SK-N-SH treated with all-trans-retinoic acid at 6 μM for 48 hours (cell line): ENCODE results near the gene CDHR5.
A peak's percentile ranks its signal among the peaks of the same experiment; 100 is the strongest.

ENCODE experiments used
- ATAC-seq: fragments of 200-7000 bp; cut with Tn5 transposase; 3 replicates; pipeline ENCODE4 v1.9.1; 2020; ENCODE audit warnings: mild to moderate bottlenecking, moderate library complexity
- ARNTL ChIP-seq: fragments of 450-650 bp; formaldehyde crosslinking; IDR thresholded peaks from 2 replicates; pipeline ENCODE4 v1.5.0; 2020; ENCODE audit warnings: low read depth, mild to moderate bottlenecking, moderate library complexity, borderline replicate concordance
- BACH2 ChIP-seq: fragments of 250-450 bp; sonication (Bioruptor Pico); IDR thresholded peaks from 2 replicates; pipeline ENCODE4 v1.9.0; 2021; ENCODE audit warnings: mild to moderate bottlenecking, borderline replicate concordance
- CSDC2 ChIP-seq: fragments of 250-450 bp; sonication (Bioruptor Pico); IDR thresholded peaks from 2 replicates; pipeline ENCODE4 v1.5.0; 2020; ENCODE audit warnings: mild to moderate bottlenecking, moderate library complexity
- ESRRG ChIP-seq: fragments of 250-450 bp; sonication (Bioruptor Pico); IDR thresholded peaks from 2 replicates; pipeline ENCODE4 v1.6.1; 2021; ENCODE audit warnings: mild to moderate bottlenecking
- GLIS3 ChIP-seq: fragments of 250-450 bp; sonication (Bioruptor Pico); IDR thresholded peaks from 2 replicates; pipeline ENCODE4 v1.5.0; 2020; ENCODE audit warnings: mild to moderate bottlenecking, moderate library complexity
- ISL1 ChIP-seq: fragments of 250-450 bp; sonication (Bioruptor Pico); IDR thresholded peaks from 2 replicates; pipeline ENCODE4 v2.1.2; 2022; ENCODE audit warnings: mild to moderate bottlenecking, moderate library complexity
- PPARA ChIP-seq: fragments of 250-450 bp; sonication (Bioruptor Pico); IDR thresholded peaks from 2 replicates; pipeline ENCODE4 v1.5.0; 2020; ENCODE audit warnings: mild to moderate bottlenecking, borderline replicate concordance
- RARB ChIP-seq: fragments of 250-450 bp; sonication (Bioruptor Pico); IDR thresholded peaks from 2 replicates; pipeline ENCODE4 v1.8.0; 2021; ENCODE audit warnings: mild to moderate bottlenecking, moderate library complexity
- SNAI2 ChIP-seq: fragments of 250-450 bp; sonication (Bioruptor Pico); IDR thresholded peaks from 2 replicates; pipeline ENCODE4 v1.5.0; 2020; ENCODE audit warnings: mild to moderate bottlenecking, moderate library complexity
- TOX ChIP-seq: fragments of 250-450 bp; sonication (Bioruptor Pico); IDR thresholded peaks from 2 replicates; pipeline ENCODE4 v1.8.0; 2021; ENCODE audit warnings: mild to moderate bottlenecking, moderate library complexity, borderline replicate concordance
- ZC3H10 ChIP-seq: fragments of 250-450 bp; sonication (Bioruptor Pico); IDR thresholded peaks from 2 replicates; pipeline ENCODE4 v1.5.1; 2021; ENCODE audit warnings: mild to moderate bottlenecking, moderate library complexity
- ZFP3 ChIP-seq: fragments of 250-450 bp; sonication (Bioruptor Pico); IDR thresholded peaks from 2 replicates; pipeline ENCODE4 v1.5.0; 2020; ENCODE audit warnings: mild to moderate bottlenecking, moderate library complexity
- ZNF70 ChIP-seq: fragments of 450-650 bp; formaldehyde crosslinking; IDR thresholded peaks from 2 replicates; pipeline ENCODE4 v1.5.0; 2020; ENCODE audit warnings: mild to moderate bottlenecking, moderate library complexity
- ZNF8 ChIP-seq: fragments of 450-650 bp; formaldehyde crosslinking; IDR thresholded peaks from 2 replicates; pipeline ENCODE4 v1.5.0; 2020; ENCODE audit warnings: mild to moderate bottlenecking, moderate library complexity
- TF ChIP-seq, protein P1 (sequence below): fragments of 250-450 bp; sonication (Bioruptor Pico); IDR thresholded peaks from 2 replicates; pipeline ENCODE4 v1.5.0; 2020; ENCODE audit warnings: mild to moderate bottlenecking, moderate library complexity
- TF ChIP-seq, protein P2 (sequence below): fragments of 250-450 bp; sonication (Bioruptor Pico); IDR thresholded peaks from 2 replicates; pipeline ENCODE4 v1.5.1; 2020; ENCODE audit warnings: low read depth, mild to moderate bottlenecking, moderate library complexity
- TF ChIP-seq, protein P3 (sequence below): fragments of 250-450 bp; sonication (Bioruptor Pico); IDR thresholded peaks from 2 replicates; pipeline ENCODE4 v1.8.0; 2021; ENCODE audit warnings: low read depth, mild to moderate bottlenecking, moderate library complexity, borderline replicate concordance
- TF ChIP-seq, protein P4 (sequence below): fragments of 250-450 bp; sonication (Bioruptor Pico); IDR thresholded peaks from 2 replicates; pipeline ENCODE4 v1.8.0; 2020; ENCODE audit warnings: mild to moderate bottlenecking, moderate library complexity, borderline replicate concordance
- TF ChIP-seq, protein P5 (sequence below): fragments of 250-450 bp; sonication (Bioruptor Pico); IDR thresholded peaks from 2 replicates; pipeline ENCODE4 v1.5.1; 2021; ENCODE audit warnings: mild to moderate bottlenecking, moderate library complexity

The CDHR5 gene

DNA sequence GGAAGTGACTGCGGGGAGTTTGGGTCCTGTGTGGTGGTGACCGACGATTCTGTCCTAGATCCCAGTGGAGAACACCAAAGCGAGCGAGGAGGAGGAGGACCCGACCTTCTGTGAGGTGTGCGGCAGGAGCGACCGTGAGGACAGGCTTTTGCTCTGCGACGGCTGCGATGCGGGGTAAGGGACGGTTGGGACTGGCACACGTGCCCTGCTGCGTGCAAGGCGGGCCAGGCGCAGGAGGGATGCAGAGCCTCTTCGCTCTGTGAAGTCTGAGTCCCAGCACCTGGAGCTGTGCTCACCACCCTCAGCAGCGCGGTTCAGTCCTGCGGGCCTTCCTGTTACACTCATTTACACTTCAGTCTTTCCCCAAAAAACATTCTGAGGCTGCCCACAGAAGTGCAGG, 32.3 kb downstream of the CDHR5 start (continued):
- TF ChIP-seq, protein P1, sequence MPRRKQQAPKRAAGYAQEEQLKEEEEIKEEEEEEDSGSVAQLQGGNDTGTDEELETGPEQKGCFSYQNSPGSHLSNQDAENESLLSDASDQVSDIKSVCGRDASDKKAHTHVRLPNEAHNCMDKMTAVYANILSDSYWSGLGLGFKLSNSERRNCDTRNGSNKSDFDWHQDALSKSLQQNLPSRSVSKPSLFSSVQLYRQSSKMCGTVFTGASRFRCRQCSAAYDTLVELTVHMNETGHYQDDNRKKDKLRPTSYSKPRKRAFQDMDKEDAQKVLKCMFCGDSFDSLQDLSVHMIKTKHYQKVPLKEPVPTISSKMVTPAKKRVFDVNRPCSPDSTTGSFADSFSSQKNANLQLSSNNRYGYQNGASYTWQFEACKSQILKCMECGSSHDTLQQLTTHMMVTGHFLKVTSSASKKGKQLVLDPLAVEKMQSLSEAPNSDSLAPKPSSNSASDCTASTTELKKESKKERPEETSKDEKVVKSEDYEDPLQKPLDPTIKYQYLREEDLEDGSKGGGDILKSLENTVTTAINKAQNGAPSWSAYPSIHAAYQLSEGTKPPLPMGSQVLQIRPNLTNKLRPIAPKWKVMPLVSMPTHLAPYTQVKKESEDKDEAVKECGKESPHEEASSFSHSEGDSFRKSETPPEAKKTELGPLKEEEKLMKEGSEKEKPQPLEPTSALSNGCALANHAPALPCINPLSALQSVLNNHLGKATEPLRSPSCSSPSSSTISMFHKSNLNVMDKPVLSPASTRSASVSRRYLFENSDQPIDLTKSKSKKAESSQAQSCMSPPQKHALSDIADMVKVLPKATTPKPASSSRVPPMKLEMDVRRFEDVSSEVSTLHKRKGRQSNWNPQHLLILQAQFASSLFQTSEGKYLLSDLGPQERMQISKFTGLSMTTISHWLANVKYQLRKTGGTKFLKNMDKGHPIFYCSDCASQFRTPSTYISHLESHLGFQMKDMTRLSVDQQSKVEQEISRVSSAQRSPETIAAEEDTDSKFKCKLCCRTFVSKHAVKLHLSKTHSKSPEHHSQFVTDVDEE (CRISPR knock-in tag), result no peak
- TF ChIP-seq SNAI2 (CRISPR knock-in tag), result no peak
- TF ChIP-seq ISL1 (CRISPR knock-in tag), result no peak
- no peak for TF ChIP-seq ZFP3 (CRISPR knock-in tag)
- no peak for TF ChIP-seq PPARA (CRISPR knock-in tag)
- TF ChIP-seq, protein P2, sequence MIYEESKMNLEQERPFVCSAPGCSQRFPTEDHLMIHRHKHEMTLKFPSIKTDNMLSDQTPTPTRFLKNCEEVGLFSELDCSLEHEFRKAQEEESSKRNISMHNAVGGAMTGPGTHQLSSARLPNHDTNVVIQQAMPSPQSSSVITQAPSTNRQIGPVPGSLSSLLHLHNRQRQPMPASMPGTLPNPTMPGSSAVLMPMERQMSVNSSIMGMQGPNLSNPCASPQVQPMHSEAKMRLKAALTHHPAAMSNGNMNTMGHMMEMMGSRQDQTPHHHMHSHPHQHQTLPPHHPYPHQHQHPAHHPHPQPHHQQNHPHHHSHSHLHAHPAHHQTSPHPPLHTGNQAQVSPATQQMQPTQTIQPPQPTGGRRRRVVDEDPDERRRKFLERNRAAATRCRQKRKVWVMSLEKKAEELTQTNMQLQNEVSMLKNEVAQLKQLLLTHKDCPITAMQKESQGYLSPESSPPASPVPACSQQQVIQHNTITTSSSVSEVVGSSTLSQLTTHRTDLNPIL, result no peak
- no peak for TF ChIP-seq ESRRG (CRISPR knock-in tag)

DNA sequence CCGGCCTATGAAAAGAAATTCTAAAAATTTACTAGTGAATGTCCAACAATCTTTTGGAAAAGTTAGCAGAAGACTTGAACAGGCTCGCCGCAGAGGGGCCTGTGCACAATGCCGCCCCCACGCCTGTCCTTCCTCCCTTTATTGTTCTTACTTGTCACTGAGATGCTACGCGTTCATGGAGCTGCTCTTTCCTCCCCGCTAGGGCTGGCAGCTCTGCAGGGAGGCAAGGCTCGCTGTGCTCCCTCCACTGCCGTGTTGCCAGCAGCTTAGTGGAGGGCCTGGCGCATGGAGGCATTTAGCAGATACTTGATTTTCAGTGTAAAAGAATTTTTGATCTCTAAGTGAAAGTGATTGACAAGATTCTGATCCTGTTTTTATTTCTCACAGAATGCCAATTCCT, 33.8 kb downstream of the CDHR5 start:
- TF ChIP-seq ZNF70 (CRISPR knock-in tag) (no peak), SNAI2 (CRISPR knock-in tag) (no peak), ISL1 (CRISPR knock-in tag) (no peak)
- TF ChIP-seq, protein P3, sequence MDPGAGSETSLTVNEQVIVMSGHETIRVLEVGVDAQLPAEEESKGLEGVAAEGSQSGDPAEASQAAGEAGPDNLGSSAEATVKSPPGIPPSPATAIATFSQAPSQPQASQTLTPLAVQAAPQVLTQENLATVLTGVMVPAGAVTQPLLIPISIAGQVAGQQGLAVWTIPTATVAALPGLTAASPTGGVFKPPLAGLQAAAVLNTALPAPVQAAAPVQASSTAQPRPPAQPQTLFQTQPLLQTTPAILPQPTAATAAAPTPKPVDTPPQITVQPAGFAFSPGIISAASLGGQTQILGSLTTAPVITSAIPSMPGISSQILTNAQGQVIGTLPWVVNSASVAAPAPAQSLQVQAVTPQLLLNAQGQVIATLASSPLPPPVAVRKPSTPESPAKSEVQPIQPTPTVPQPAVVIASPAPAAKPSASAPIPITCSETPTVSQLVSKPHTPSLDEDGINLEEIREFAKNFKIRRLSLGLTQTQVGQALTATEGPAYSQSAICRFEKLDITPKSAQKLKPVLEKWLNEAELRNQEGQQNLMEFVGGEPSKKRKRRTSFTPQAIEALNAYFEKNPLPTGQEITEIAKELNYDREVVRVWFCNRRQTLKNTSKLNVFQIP (CRISPR knock-in tag), result no peak
- ATAC-seq, result no peak

DNA sequence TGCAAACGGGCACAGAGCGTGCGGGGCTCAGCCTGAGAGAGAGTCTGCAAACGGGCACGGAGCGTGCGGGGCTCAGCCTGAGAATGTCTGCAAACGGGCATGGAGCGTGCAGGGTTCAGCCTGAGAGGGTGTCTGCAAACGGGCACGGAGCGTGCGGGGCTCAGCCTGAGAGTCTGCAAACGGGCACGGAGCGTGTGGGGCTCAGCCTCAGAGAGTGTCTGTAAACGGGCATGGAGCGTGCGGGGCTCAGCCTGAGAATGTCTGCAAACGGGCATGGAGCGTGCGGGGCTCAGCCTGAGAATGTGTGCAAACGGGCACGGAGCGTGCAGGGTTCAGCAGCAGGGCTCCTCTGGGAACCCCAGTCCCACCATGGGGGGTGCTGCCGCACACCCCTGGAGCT, 35.0 kb downstream of the CDHR5 start:
- TF ChIP-seq BACH2 (CRISPR knock-in tag), result no peak
- TF ChIP-seq ZNF8 (CRISPR knock-in tag), result no peak
- TF ChIP-seq TOX (CRISPR knock-in tag), result no peak
- TF ChIP-seq, protein P4, sequence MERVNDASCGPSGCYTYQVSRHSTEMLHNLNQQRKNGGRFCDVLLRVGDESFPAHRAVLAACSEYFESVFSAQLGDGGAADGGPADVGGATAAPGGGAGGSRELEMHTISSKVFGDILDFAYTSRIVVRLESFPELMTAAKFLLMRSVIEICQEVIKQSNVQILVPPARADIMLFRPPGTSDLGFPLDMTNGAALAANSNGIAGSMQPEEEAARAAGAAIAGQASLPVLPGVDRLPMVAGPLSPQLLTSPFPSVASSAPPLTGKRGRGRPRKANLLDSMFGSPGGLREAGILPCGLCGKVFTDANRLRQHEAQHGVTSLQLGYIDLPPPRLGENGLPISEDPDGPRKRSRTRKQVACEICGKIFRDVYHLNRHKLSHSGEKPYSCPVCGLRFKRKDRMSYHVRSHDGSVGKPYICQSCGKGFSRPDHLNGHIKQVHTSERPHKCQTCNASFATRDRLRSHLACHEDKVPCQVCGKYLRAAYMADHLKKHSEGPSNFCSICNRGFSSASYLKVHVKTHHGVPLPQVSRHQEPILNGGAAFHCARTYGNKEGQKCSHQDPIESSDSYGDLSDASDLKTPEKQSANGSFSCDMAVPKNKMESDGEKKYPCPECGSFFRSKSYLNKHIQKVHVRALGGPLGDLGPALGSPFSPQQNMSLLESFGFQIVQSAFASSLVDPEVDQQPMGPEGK (CRISPR knock-in tag), result no peak
- no peak for TF ChIP-seq RARB (CRISPR knock-in tag)
- no peak for TF ChIP-seq GLIS3
- TF ChIP-seq ZFP3 (CRISPR knock-in tag), result no peak
- TF ChIP-seq, protein P1 (CRISPR knock-in tag), result no peak
- no peak for ATAC-seq

DNA sequence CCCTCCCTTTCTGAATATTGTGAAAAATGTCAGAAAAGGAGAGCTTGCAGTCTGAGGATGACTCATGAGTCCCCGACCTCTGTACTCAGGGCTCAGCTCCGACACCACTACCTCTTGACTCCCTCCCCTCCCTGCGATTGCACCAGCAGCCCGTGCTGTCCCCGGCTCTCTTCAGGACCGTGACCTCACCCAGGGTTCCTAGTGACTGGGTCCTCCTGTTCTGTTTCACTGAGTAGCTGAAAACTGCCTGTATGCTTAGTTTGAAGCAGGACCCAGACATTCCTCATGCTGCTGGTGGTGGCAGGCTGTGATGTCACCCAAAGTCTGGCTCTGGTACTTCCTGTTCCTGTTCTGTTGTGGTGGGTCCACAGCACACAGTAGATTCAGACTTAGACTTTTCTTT, 36.8 kb downstream of the CDHR5 start:
- TF ChIP-seq ZFP3 (CRISPR knock-in tag) (no peak), ESRRG (CRISPR knock-in tag) (no peak), PPARA (CRISPR knock-in tag) (no peak)
- TF ChIP-seq, all 23 proteins: peak for 0
- ATAC-seq, result peak; percentile 54

DNA sequence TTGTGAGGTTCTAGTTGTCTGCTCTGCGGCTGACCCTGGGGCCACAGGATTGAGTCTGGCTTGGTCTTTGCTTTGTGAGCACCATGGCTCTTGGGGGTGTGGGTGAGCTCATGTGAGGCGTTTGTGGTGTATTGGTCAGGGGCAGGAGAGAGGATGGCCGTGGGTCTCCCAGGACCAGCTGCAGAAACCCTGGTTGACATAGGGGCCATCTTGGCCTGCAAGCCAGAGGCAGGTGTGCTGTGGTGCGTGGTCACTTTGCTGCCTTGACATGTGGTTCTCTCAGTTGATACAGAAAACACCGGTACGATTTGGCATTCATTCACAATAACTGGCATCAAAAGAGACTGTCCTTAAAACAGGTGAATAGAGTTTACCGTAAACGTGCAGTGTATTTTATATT, 37.2 kb downstream of the CDHR5 start:
- no peak; the same call in 2 of the 3 replicates for ATAC-seq
- TF ChIP-seq, protein P2, result no peak
- TF ChIP-seq CSDC2 (CRISPR knock-in tag) (no peak), ZC3H10 (CRISPR knock-in tag) (no peak), PPARA (CRISPR knock-in tag) (no peak), GLIS3 (no peak), ESRRG (CRISPR knock-in tag) (no peak), ZNF8 (CRISPR knock-in tag) (no peak), ARNTL (CRISPR knock-in tag) (no peak)
- TF ChIP-seq, protein P5, sequence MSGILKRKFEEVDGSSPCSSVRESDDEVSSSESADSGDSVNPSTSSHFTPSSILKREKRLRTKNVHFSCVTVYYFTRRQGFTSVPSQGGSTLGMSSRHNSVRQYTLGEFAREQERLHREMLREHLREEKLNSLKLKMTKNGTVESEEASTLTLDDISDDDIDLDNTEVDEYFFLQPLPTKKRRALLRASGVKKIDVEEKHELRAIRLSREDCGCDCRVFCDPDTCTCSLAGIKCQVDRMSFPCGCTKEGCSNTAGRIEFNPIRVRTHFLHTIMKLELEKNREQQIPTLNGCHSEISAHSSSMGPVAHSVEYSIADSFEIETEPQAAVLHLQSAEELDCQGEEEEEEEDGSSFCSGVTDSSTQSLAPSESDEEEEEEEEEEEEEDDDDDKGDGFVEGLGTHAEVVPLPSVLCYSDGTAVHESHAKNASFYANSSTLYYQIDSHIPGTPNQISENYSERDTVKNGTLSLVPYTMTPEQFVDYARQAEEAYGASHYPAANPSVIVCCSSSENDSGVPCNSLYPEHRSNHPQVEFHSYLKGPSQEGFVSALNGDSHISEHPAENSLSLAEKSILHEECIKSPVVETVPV, result no peak
